BE2C (cell line): ENCODE data around the gene ALDH1L2.
"Not testable (repeated sequence)": the region's sequence is repeated elsewhere in the genome, so short reads cannot be mapped to it uniquely, and the experiment has no call there.

Experiments
- DNase-seq: peaks from one replicate; pipeline ENCODE4 v3.0.0-alpha.2; 2020
- H3K27me3 ChIP-seq: fragments of 250-450 bp; sonication (Bioruptor Pico); 2 replicates; pipeline ENCODE4 v1.5.1; 2020; ENCODE audit warnings: mild to moderate bottlenecking
- H3K36me3 ChIP-seq: fragments of 250-450 bp; sonication (Bioruptor Pico); 2 replicates; pipeline ENCODE4 v1.5.1; 2020; ENCODE audit warnings: mild to moderate bottlenecking
- H3K4me1 ChIP-seq: fragments of 250-450 bp; sonication (Bioruptor Pico); 2 replicates; pipeline ENCODE4 v1.5.1; 2020
- H3K4me3 ChIP-seq: 2 replicates; pipeline ENCODE4 v1.5.1; 2011; ENCODE audit warnings: low read depth, low read length
- H3K9me3 ChIP-seq: fragments of 250-450 bp; sonication (Bioruptor Pico); 2 replicates; pipeline ENCODE4 v1.5.1; 2020
- TF ChIP-seq, protein P1 (sequence below): IDR thresholded peaks from 2 replicates; pipeline ENCODE4 v1.5.1; 2012; ENCODE audit warnings: mild to moderate bottlenecking, low read depth, low read length

ALDH1L2 gene

DNA sequence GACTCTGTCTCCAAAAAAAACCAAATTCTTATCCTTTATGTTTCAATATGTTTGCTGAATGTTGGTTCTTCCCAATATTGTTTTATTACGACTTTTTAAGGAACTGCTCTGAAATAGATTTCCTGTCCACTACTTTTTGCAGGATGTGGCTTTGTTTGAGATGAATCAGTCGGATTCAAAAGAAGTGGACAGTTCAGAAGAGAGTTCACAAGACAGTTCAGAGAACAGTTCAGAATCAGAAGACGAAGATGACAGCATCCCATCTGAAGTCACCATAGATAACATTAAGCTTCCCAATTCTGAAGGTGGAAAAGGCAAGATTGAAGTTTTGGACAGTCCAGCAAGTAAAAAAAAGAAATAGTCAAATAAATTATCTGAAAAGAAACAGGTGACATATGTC lies 89.9 kb downstream of the ALDH1L2 start:
- H3K36me3 ChIP-seq: peaks cover 24% of the 10 kb centered on the region
- no peaks in the 10 kb centered on the region for H3K4me1 ChIP-seq
- TF ChIP-seq, protein P1, sequence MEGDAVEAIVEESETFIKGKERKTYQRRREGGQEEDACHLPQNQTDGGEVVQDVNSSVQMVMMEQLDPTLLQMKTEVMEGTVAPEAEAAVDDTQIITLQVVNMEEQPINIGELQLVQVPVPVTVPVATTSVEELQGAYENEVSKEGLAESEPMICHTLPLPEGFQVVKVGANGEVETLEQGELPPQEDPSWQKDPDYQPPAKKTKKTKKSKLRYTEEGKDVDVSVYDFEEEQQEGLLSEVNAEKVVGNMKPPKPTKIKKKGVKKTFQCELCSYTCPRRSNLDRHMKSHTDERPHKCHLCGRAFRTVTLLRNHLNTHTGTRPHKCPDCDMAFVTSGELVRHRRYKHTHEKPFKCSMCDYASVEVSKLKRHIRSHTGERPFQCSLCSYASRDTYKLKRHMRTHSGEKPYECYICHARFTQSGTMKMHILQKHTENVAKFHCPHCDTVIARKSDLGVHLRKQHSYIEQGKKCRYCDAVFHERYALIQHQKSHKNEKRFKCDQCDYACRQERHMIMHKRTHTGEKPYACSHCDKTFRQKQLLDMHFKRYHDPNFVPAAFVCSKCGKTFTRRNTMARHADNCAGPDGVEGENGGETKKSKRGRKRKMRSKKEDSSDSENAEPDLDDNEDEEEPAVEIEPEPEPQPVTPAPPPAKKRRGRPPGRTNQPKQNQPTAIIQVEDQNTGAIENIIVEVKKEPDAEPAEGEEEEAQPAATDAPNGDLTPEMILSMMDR: no peak
- no peaks in the 10 kb centered on the region for H3K9me3 ChIP-seq
- H3K4me3 ChIP-seq: no peak overlapping the region
- DNase-seq: no peak
- no peaks in the 10 kb centered on the region for H3K27me3 ChIP-seq

- Histone ChIP-seq H3K36me3 (peaks cover 19% of the 10 kb centered on the region), H3K4me3 (no peak overlapping the region), H3K9me3 (no peaks in the 10 kb centered on the region), H3K4me1 (peaks cover 6% of the 10 kb centered on the region; the same call in 1 of the 2 replicates), H3K27me3 (no peaks in the 10 kb centered on the region)
- TF ChIP-seq, protein P1: no peak
- DNase-seq: no peak
Measured at GRCh38 chr12:104991565-104992128, 92.6 kb downstream of the ALDH1L2 start.

DNA sequence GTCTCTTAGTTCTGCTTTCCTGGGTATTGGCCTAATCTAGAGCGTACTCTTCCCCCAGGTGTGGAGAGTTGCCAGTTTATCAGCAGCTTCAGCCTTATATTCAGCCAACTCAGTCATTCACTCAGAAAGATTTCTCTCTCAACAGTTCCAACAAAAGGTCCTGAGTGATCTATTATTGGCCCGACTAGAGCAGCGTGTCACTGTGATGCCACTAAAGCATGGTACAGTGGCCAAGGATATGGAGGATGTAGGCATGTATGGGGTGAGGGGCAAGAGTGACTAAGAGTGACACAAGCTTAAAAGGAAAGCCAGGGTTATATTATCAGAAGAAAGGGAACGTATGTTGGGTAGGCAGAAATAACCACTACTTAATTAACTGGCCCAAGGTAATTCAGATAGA lies 93.3 kb downstream of the ALDH1L2 start:
- H3K9me3 ChIP-seq: no peaks in the 10 kb centered on the region
- no peak for DNase-seq
- peaks cover 6% of the 10 kb centered on the region; the same call in 1 of the 2 replicates for H3K4me1 ChIP-seq
- H3K27me3 ChIP-seq: no peaks in the 10 kb centered on the region
- H3K36me3 ChIP-seq: peaks cover 16% of the 10 kb centered on the region
- H3K4me3 ChIP-seq: no peak overlapping the region
- TF ChIP-seq, protein P1: no peak

- DNase-seq: peak; percentile 96
- H3K36me3 ChIP-seq: peaks cover 3% of the 10 kb centered on the region
- TF ChIP-seq, protein P1: no peak
Measured at GRCh38 chr12:104986022-104986941, 98.0 kb downstream of the ALDH1L2 start, which contains the start of gene NOPCHAP1. Gene NOPCHAP1 (plus strand): TSS chr12:104986316. CDS start chr12:104986353, 37 bp downstream.

GRCh38 chr12:104985206-104985605 lies 99.1 kb downstream of the ALDH1L2 start:
- DNase-seq: no peak
- H3K9me3 ChIP-seq: no peaks in the 10 kb centered on the region
- no peak overlapping the region for H3K4me3 ChIP-seq
- peaks cover 3% of the 10 kb centered on the region; the same call in 1 of the 2 replicates for H3K36me3 ChIP-seq
- TF ChIP-seq, protein P1: peak; percentile 38
- peaks cover 6% of the 10 kb centered on the region; the same call in 1 of the 2 replicates for H3K4me1 ChIP-seq
- H3K27me3 ChIP-seq: no peaks in the 10 kb centered on the region

More at GRCh38 chr12:104986022-104986941, 98.0 kb downstream of the ALDH1L2 start, which contains the start of gene NOPCHAP1:
- no peaks in the 10 kb centered on the region for H3K27me3 ChIP-seq
- peaks cover 6% of the 10 kb centered on the region; the same call in 1 of the 2 replicates for H3K4me1 ChIP-seq
- H3K4me3 ChIP-seq: peak within 1 kb of the TSS; percentile 81
- no peaks in the 10 kb centered on the region for H3K9me3 ChIP-seq

DNA sequence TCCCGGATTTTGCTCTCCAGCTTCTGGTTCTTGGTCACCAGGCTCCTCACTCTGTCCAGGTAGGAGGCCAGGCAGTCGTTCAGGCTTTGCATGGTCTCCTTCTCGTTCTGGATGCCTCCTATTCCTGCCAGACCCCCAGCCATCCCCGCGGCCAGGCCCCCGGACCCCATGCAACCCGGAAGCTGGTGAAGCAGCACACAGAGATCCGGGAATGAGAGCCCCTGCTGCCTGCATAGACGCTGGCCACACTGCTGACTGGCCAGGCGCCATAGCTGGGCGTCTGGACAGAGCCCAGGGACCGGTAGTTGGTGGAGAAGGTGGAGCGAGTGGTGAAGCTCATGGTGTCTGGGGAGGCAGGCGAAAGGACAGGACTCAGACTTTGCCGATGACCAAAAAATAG lies 106.6 kb downstream of the ALDH1L2 start:
- H3K4me3 ChIP-seq, H3K4me1 ChIP-seq, H3K27me3 ChIP-seq, DNase-seq, H3K36me3 ChIP-seq, H3K9me3 ChIP-seq: not testable (repeated sequence)
